A673 (cell line): ENCODE measurements around the gene ITSN1. TPM values are rescaled to one million over a fixed set of nuclear protein-coding genes. Genes with fewer than 3 reads are reported as not detected.

ENCODE experiments used
- BruUV-seq: library from RNA; stranded (reverse); fragments of 400-500 nt; replicated peaks from 2 replicates; lab custom pipeline; 2021; lab: Mats Ljungman, UMichigan
- CTCF ChIA-PET: fragments of 300-600 bp; sonication (Branson Sonifier 250); formaldehyde crosslinking; loops from one replicate; lab custom pipeline; 2022; ENCODE audit warnings: antibody characterized with exemption; lab: Charles Lee
- POLR2A ChIA-PET: fragments of 300-600 bp; sonication (Branson Sonifier 250); formaldehyde crosslinking; loops from one replicate; lab custom pipeline; 2022; ENCODE audit warnings: antibody characterized with exemption; ENCODE audit not compliant: low non-redundant PET; lab: Charles Lee
- DNase-seq: peaks from one replicate; pipeline ENCODE4 v3.0.0-alpha.2; 2015; ENCODE audit warnings: low spot score
- H3K27ac ChIP-seq: fragments of 200-600 bp; sonication (generic); 2 replicates; pipeline ENCODE4 v1.5.1; 2016; ENCODE audit warnings: mixed run types, low read depth, mild to moderate bottlenecking, mixed read lengths, antibody characterized with exemption, low read length; ENCODE audit not compliant: poor library complexity, severe bottlenecking
- H3K27me3 ChIP-seq: fragments of 200-600 bp; sonication (generic); replicated peaks from 2 replicates; pipeline ENCODE4 v1.6.1; 2017; ENCODE audit warnings: mixed run types, low read depth, mild to moderate bottlenecking, mixed read lengths, antibody characterized with exemption, low read length; ENCODE audit not compliant: insufficient read depth, poor library complexity
- H3K36me3 ChIP-seq: fragments of 200-600 bp; sonication (generic); 2 replicates; pipeline ENCODE4 v1.6.1; 2016; ENCODE audit warnings: mixed run types, mild to moderate bottlenecking, mixed read lengths, antibody characterized with exemption, low read length; ENCODE audit not compliant: insufficient read depth, poor library complexity, severe bottlenecking
- H3K4me1 ChIP-seq: fragments of 200-600 bp; sonication (generic); 2 replicates; pipeline ENCODE4 v1.6.1; 2017; ENCODE audit warnings: mixed run types, mild to moderate bottlenecking, mixed read lengths, antibody characterized with exemption, low read length; ENCODE audit not compliant: insufficient read depth, poor library complexity, severe bottlenecking
- H3K4me3 ChIP-seq: fragments of 200-600 bp; sonication (generic); 2 replicates; pipeline ENCODE4 v1.5.1; 2016; ENCODE audit warnings: low read depth, mixed run types, mild to moderate bottlenecking, mixed read lengths, low read length; ENCODE audit not compliant: poor library complexity, severe bottlenecking
- H3K9me3 ChIP-seq: fragments of 200-600 bp; sonication (generic); 2 replicates; pipeline ENCODE4 v1.6.1; 2016; ENCODE audit warnings: mixed run types, low read depth, mild to moderate bottlenecking, mixed read lengths, antibody characterized with exemption, low read length; ENCODE audit not compliant: poor library complexity, severe bottlenecking
- CTCF ChIP-seq: fragments of 300-800, 200-600 bp; sonication (generic); conservative IDR thresholded peaks from 2 replicates; pipeline ENCODE4 v1.5.1; 2017; ENCODE audit warnings: low read depth, mild to moderate bottlenecking, antibody characterized with exemption, low read length, moderate library complexity, mixed read lengths
- EZH2 ChIP-seq: fragments of 200-600 bp; sonication (generic); IDR thresholded peaks from 2 replicates; pipeline ENCODE4 v1.6.1; 2017; ENCODE audit warnings: borderline replicate concordance, low read depth, mild to moderate bottlenecking, mixed read lengths, antibody characterized with exemption, low read length; ENCODE audit not compliant: poor library complexity, severe bottlenecking
- intact Hi-C: fragments of 100-400 bp; cut with micrococcal nuclease; formaldehyde crosslinking; loops from one replicate; pipeline ENCODE4 v1.10.0; 2022; ENCODE audit not compliant: unreplicated experiment
- total RNA-seq: library from RNA; stranded (reverse); gene quantifications from 2 replicates; pipeline ENCODE4 v1.2.3, GENCODE V29; 2021

The ITSN1 gene
- total RNA-seq, 1 experiment from 2014 or later, result 54.2 TPM

GRCh38 chr21:33775100-33775828 lies 133.0 kb downstream of the ITSN1 start:
- no peak for DNase-seq
- POLR2A ChIA-PET, result no interaction called here
- Histone ChIP-seq H3K9me3 (peaks cover 9% of the 10 kb centered on the region), H3K36me3 (peaks cover 34% of the 10 kb centered on the region), H3K27ac (no peak overlapping the region), H3K4me3 (no peak overlapping the region), H3K4me1 (no peaks in the 10 kb centered on the region), H3K27me3 (no peaks in the 10 kb centered on the region)
- intact Hi-C loops, result no loop called here
- no peak for TF ChIP-seq EZH2
- TF ChIP-seq CTCF, result no peak
- CTCF ChIA-PET, result no interaction called here
- no TSS peak for BruUV-seq

GRCh38 chr21:33780631-33781030 lies 138.3 kb downstream of the ITSN1 start:
- CTCF ChIA-PET, result no interaction called here
- POLR2A ChIA-PET, result interaction anchor here (0.6 kb wide), 1 partner anchor 81 kb away, joined by 3 read pairs; no protein-coding TSS in a partner anchor
- peaks cover 8% of the 10 kb centered on the region for H3K4me1 ChIP-seq
- DNase-seq, result no peak
- H3K27me3 ChIP-seq, result no peaks in the 10 kb centered on the region
- intact Hi-C loops, result loop anchor here (10.0 kb wide), 1 partner anchor 136 kb away; the partner anchor contains the start of genes CRYZL1 and ITSN1
- no peak overlapping the region for H3K4me3 ChIP-seq
- peaks cover 21% of the 10 kb centered on the region for H3K36me3 ChIP-seq
- peaks cover 9% of the 10 kb centered on the region for H3K9me3 ChIP-seq
- TF ChIP-seq CTCF, result no peak
- no TSS peak for BruUV-seq
- H3K27ac ChIP-seq, result no peak overlapping the region

- Histone ChIP-seq H3K27ac (no peak overlapping the region), H3K4me1 (peaks cover 8% of the 10 kb centered on the region), H3K27me3 (no peaks in the 10 kb centered on the region), H3K4me3 (no peak overlapping the region), H3K9me3 (peaks cover 9% of the 10 kb centered on the region), H3K36me3 (peaks cover 16% of the 10 kb centered on the region)
- no peak for DNase-seq
- ChIA-PET CTCF (no interaction called here), POLR2A (interaction anchor here (0.6 kb wide), 1 partner anchor 82 kb away, joined by 3 read pairs; no protein-coding TSS in a partner anchor)
- no TSS peak for BruUV-seq
- TF ChIP-seq EZH2, result no peak
- TF ChIP-seq CTCF, result no peak
- intact Hi-C loops, result loop anchor here (10.0 kb wide), 1 partner anchor 136 kb away; the partner anchor contains the start of genes CRYZL1 and ITSN1
Observed at GRCh38 chr21:33781121-33781520, 138.8 kb downstream of the ITSN1 start.
